Measurements from ENCODE around the gene ACSM3. TPM values are rescaled to one million over a fixed set of nuclear protein-coding genes. Genes with fewer than 3 reads are reported as not detected.

The ACSM3 gene
- total and polyA plus RNA-seq, 4 donors: 1.7 to 5.2 (median 3.8) TPM

DNA sequence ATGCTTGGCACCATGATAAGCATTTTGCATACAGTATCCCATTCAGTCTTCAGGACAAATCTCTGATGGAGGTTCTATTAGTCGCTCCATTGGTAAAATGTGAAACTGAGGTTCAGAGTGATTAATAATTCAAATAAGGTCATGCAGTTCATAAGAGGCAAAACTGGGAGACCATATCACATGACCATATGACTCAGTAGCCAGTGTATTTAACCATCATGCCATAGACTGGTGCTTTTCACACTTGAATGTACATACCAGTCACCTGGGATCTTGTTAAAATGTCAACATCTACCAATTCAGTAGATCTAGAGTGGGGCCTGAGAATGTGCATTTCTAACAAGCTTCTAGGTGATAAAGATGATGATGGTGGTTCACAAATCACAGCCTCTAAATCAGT lies 4.3 kb downstream of the ACSM3 start:
- Histone ChIP-seq H3K27me3 (ENCODE audit: control insufficient read depth, insufficient read depth, low read length) (no peaks in the 10 kb centered on the region), H3K4me3 (ENCODE audit: low read depth, low read length) (no peak overlapping the region), H3K27ac (ENCODE audit: low read depth, low read length) (no peak overlapping the region), H3K9me3 (ENCODE audit: control insufficient read depth, insufficient read depth, low read length) (no peaks in the 10 kb centered on the region), H3K4me1 (ENCODE audit: control insufficient read depth, insufficient read depth, low read length) (no peaks in the 10 kb centered on the region), H3K36me3 (ENCODE audit: control insufficient read depth, insufficient read depth, low read length) (no peaks in the 10 kb centered on the region)
- WGBS (ENCODE audit: insufficient coverage): no CpG with 5 or more reads among the region's 1 CpG
- DNase-seq (ENCODE audit: low read depth in 4 of 6, low spot score in 6 of 6): no peak

- no peaks in the 10 kb centered on the region for H3K27me3 ChIP-seq (ENCODE audit: control insufficient read depth, insufficient read depth, low read length)
- H3K4me3 ChIP-seq (ENCODE audit: low read depth, low read length): no peak overlapping the region
- H3K9me3 ChIP-seq (ENCODE audit: control insufficient read depth, insufficient read depth, low read length): no peaks in the 10 kb centered on the region
- H3K4me1 ChIP-seq (ENCODE audit: control insufficient read depth, insufficient read depth, low read length): no peaks in the 10 kb centered on the region
- no peaks in the 10 kb centered on the region for H3K36me3 ChIP-seq (ENCODE audit: control insufficient read depth, insufficient read depth, low read length)
- DNase-seq (ENCODE audit: low read depth in 4 of 6, low spot score in 6 of 6): peak in 1 of 6 donors; percentile 26
- no peak overlapping the region for H3K27ac ChIP-seq (ENCODE audit: low read depth, low read length)
- WGBS (ENCODE audit: insufficient coverage): no CpG with 5 or more reads among the region's 1 CpG
Measured at GRCh38 chr16:20768818-20769217, 5.0 kb downstream of the ACSM3 start.

DNA sequence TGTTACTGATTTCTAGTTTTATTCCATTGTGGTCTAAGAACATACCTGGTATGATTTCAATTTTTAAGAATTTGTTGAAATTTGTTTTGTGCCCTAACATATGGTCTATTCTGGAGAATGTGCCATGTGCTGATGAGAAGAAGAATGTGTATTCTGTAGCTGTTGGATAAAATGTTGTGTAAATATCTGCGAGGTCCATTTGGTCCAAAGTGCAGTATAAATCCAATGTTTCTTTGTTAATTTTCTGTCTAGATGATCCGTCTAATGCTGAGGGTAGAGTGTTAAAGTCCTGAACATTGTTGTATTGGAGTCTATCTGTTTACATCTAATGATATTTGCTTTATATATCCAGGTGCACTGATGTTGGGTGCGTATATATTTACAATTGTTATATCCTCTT lies 9.9 kb downstream of the ACSM3 start:
- no peaks in the 10 kb centered on the region for H3K36me3 ChIP-seq (ENCODE audit: control insufficient read depth, insufficient read depth, low read length)
- 100% methylated on average over 1 of the region's 3 CpGs for WGBS (ENCODE audit: insufficient coverage)
- no peaks in the 10 kb centered on the region for H3K4me1 ChIP-seq (ENCODE audit: control insufficient read depth, insufficient read depth, low read length)
- H3K27me3 ChIP-seq (ENCODE audit: control insufficient read depth, insufficient read depth, low read length): no peaks in the 10 kb centered on the region
- DNase-seq (ENCODE audit: low read depth in 4 of 6, low spot score in 6 of 6): no peak
- no peak overlapping the region for H3K27ac ChIP-seq (ENCODE audit: low read depth, low read length)
- no peaks in the 10 kb centered on the region for H3K9me3 ChIP-seq (ENCODE audit: control insufficient read depth, insufficient read depth, low read length)
- no peak overlapping the region for H3K4me3 ChIP-seq (ENCODE audit: low read depth, low read length)

DNA sequence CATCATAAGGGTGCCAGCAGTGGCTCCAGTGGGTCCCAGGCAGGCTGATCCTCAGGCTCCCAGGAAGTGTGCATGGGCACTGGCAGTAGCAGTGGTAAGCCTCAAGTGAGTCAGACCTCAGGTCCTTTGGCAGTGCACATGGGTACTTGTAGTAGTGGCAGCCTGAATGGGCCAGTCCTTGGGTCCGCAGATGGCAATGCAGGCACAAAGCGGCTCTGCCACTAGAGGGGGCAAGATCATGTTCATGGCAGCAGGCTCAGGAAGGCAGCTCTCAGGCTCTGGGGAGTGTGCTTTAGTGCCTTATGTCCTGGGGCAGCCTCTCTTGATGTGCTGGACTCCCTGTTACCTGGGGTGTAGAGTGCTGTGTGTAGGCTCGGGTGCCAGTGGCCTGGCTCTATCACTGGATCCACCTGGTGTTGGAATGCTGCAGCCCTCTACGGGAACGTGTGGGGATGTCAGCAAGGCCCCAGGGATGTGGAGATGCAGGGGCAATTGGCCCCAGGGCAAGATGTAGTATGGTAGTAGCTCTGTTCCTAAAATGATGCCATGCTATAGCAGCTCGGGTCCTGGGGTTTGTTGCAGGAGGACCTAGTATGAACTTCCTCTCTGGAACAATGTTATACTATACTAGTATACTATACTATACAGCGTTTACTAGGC lies 11.0 kb downstream of the ACSM3 start:
- no peaks in the 10 kb centered on the region for H3K36me3 ChIP-seq (ENCODE audit: control insufficient read depth, insufficient read depth, low read length)
- H3K4me1 ChIP-seq (ENCODE audit: control insufficient read depth, insufficient read depth, low read length): no peaks in the 10 kb centered on the region
- 34% methylated on average over 3 of the region's 7 CpGs for WGBS (ENCODE audit: insufficient coverage)
- no peaks in the 10 kb centered on the region for H3K9me3 ChIP-seq (ENCODE audit: control insufficient read depth, insufficient read depth, low read length)
- no peak overlapping the region for H3K27ac ChIP-seq (ENCODE audit: low read depth, low read length)
- peak in 1 of 6 donors; percentile 15 for DNase-seq (ENCODE audit: low read depth in 4 of 6, low spot score in 6 of 6)
- H3K27me3 ChIP-seq (ENCODE audit: control insufficient read depth, insufficient read depth, low read length): no peaks in the 10 kb centered on the region
- H3K4me3 ChIP-seq (ENCODE audit: low read depth, low read length): no peak overlapping the region

- Histone ChIP-seq H3K27ac (ENCODE audit: low read depth, low read length) (no peak overlapping the region), H3K9me3 (ENCODE audit: control insufficient read depth, insufficient read depth, low read length) (no peaks in the 10 kb centered on the region), H3K36me3 (ENCODE audit: control insufficient read depth, insufficient read depth, low read length) (no peaks in the 10 kb centered on the region), H3K27me3 (ENCODE audit: control insufficient read depth, insufficient read depth, low read length) (no peaks in the 10 kb centered on the region), H3K4me3 (ENCODE audit: low read depth, low read length) (no peak overlapping the region), H3K4me1 (ENCODE audit: control insufficient read depth, insufficient read depth, low read length) (no peaks in the 10 kb centered on the region)
- DNase-seq (ENCODE audit: low read depth in 4 of 6, low spot score in 6 of 6): no peak
- no CpG with 5 or more reads among the region's 1 CpG for WGBS (ENCODE audit: insufficient coverage)
Measured at GRCh38 chr16:20781697-20782096, 17.9 kb downstream of the ACSM3 start.

DNA sequence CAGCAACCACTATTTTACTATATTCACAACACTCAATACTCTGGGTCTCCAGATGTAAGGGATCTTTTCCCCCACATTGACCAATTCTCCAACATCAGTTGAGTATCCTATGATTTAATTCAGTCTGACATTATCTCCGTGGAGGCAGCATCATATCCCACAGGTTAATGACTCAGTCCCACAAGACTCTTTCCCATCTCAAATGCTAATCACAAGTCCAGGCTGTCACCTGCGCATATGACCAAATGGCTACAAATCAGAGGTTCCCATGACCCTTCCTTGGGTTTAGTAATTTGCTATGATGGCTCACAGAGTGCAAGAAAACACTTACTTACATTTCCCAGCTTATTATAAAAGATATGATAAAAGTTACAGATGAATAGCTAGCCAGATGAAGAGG lies 18.7 kb downstream of the ACSM3 start:
- no peak for DNase-seq (ENCODE audit: low read depth in 4 of 6, low spot score in 6 of 6)
- H3K4me1 ChIP-seq (ENCODE audit: control insufficient read depth, insufficient read depth, low read length): no peaks in the 10 kb centered on the region
- H3K4me3 ChIP-seq (ENCODE audit: low read depth, low read length): no peak overlapping the region
- no peaks in the 10 kb centered on the region for H3K9me3 ChIP-seq (ENCODE audit: control insufficient read depth, insufficient read depth, low read length)
- H3K27ac ChIP-seq (ENCODE audit: low read depth, low read length): no peak overlapping the region
- no peaks in the 10 kb centered on the region for H3K36me3 ChIP-seq (ENCODE audit: control insufficient read depth, insufficient read depth, low read length)
- 100% methylated on average over 1 of the region's 2 CpGs for WGBS (ENCODE audit: insufficient coverage)
- H3K27me3 ChIP-seq (ENCODE audit: control insufficient read depth, insufficient read depth, low read length): no peaks in the 10 kb centered on the region

- Histone ChIP-seq H3K36me3 (ENCODE audit: control insufficient read depth, insufficient read depth, low read length) (no peaks in the 10 kb centered on the region), H3K27me3 (ENCODE audit: control insufficient read depth, insufficient read depth, low read length) (no peaks in the 10 kb centered on the region), H3K4me1 (ENCODE audit: control insufficient read depth, insufficient read depth, low read length) (no peaks in the 10 kb centered on the region), H3K27ac (ENCODE audit: low read depth, low read length) (no peak overlapping the region), H3K4me3 (ENCODE audit: low read depth, low read length) (no peak overlapping the region), H3K9me3 (ENCODE audit: control insufficient read depth, insufficient read depth, low read length) (no peaks in the 10 kb centered on the region)
- no peak for DNase-seq (ENCODE audit: low read depth in 4 of 6, low spot score in 6 of 6)
Measured at GRCh38 chr16:20784204-20784603, 20.4 kb downstream of the ACSM3 start.

DNA sequence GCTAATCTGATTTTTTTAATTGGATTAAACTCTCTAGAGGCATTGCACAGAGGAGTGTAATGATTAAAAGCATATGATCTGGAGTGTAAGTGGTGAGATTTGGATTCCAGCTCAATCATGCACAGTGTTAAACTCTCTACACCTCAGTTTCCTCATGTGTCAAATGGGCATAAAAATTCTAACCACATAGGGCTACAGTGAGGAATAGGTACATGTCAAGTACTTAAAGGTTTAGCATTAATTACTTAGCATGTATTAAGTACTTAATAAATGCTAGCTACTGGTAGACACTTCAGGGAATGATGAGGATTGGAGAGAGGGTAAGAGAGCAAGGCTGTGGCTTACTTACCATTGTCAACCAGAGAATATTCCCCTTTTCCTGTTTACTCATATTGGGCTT lies 25.3 kb downstream of the ACSM3 start:
- no peak overlapping the region for H3K27ac ChIP-seq (ENCODE audit: low read depth, low read length)
- no peak for DNase-seq (ENCODE audit: low read depth in 4 of 6, low spot score in 6 of 6)
- H3K4me1 ChIP-seq (ENCODE audit: control insufficient read depth, insufficient read depth, low read length): no peaks in the 10 kb centered on the region
- H3K27me3 ChIP-seq (ENCODE audit: control insufficient read depth, insufficient read depth, low read length): no peaks in the 10 kb centered on the region
- no peak overlapping the region for H3K4me3 ChIP-seq (ENCODE audit: low read depth, low read length)
- H3K9me3 ChIP-seq (ENCODE audit: control insufficient read depth, insufficient read depth, low read length): no peaks in the 10 kb centered on the region
- no peaks in the 10 kb centered on the region for H3K36me3 ChIP-seq (ENCODE audit: control insufficient read depth, insufficient read depth, low read length)

- DNase-seq (ENCODE audit: low read depth in 4 of 6, low spot score in 6 of 6): no peak
- no peaks in the 10 kb centered on the region for H3K36me3 ChIP-seq (ENCODE audit: control insufficient read depth, insufficient read depth, low read length)
- H3K4me1 ChIP-seq (ENCODE audit: control insufficient read depth, insufficient read depth, low read length): no peaks in the 10 kb centered on the region
- H3K27ac ChIP-seq (ENCODE audit: low read depth, low read length): no peak overlapping the region
- WGBS (ENCODE audit: insufficient coverage): 96% methylated on average over 2 of the region's 5 CpGs
- H3K9me3 ChIP-seq (ENCODE audit: control insufficient read depth, insufficient read depth, low read length): no peaks in the 10 kb centered on the region
- no peaks in the 10 kb centered on the region for H3K27me3 ChIP-seq (ENCODE audit: control insufficient read depth, insufficient read depth, low read length)
- no peak overlapping the region for H3K4me3 ChIP-seq (ENCODE audit: low read depth, low read length)
Measured at GRCh38 chr16:20791923-20792612, 28.3 kb downstream of the ACSM3 start.

- no peak overlapping the region for H3K4me3 ChIP-seq (ENCODE audit: low read depth, low read length)
- H3K27ac ChIP-seq (ENCODE audit: low read depth, low read length): no peak overlapping the region
- H3K4me1 ChIP-seq (ENCODE audit: control insufficient read depth, insufficient read depth, low read length): no peaks in the 10 kb centered on the region
- H3K36me3 ChIP-seq (ENCODE audit: control insufficient read depth, insufficient read depth, low read length): peaks cover 6% of the 10 kb centered on the region
- 83% methylated on average over 1 of the region's 2 CpGs for WGBS (ENCODE audit: insufficient coverage)
- H3K27me3 ChIP-seq (ENCODE audit: control insufficient read depth, insufficient read depth, low read length): no peaks in the 10 kb centered on the region
- DNase-seq (ENCODE audit: low read depth in 4 of 6, low spot score in 6 of 6): no peak
- H3K9me3 ChIP-seq (ENCODE audit: control insufficient read depth, insufficient read depth, low read length): no peaks in the 10 kb centered on the region
Measured at GRCh38 chr16:20798364-20798763, 34.5 kb downstream of the ACSM3 start.
